H1 (cell line): ENCODE results near the gene KCNE4. TPM values are rescaled to one million over a fixed set of nuclear protein-coding genes. Genes with fewer than 3 reads are reported as not detected.

Experiments used
- CTCF ChIA-PET: fragments of 300-600 bp; sonication (Branson Sonifier 250); formaldehyde crosslinking; loops from one replicate; lab custom pipeline; 2021; ENCODE audit not compliant: partially characterized antibody; lab: Charles Lee
- POLR2A ChIA-PET: fragments of 300-600 bp; sonication (Branson Sonifier 250); formaldehyde crosslinking; loops from one replicate; lab custom pipeline; 2021; ENCODE audit warnings: inconsistent platforms; ENCODE audit not compliant: partially characterized antibody; lab: Charles Lee
- DNase-seq, 2 experiments: peaks; one replicate each; pipeline versions ENCODE4 v3.0.0 to v3.0.0-alpha.2; 2010 to 2022; ENCODE audit warnings: low spot score in 2 of 2, low read depth in 1 of 2, mixed read lengths in 1 of 2
- FAIRE-seq: peaks from 2 replicates; lab custom pipeline; 2011; peaks lifted over from hg19 to GRCh38; lab: Jason Lieb, UNC
- H2AFZ ChIP-seq: 2 replicates; pipeline ENCODE4 v1.8.1; 2012; ENCODE audit warnings: low read length, inconsistent platforms
- H2AK5ac ChIP-seq: 2 replicates; pipeline ENCODE4 v1.6.1; 2013; ENCODE audit warnings: low read depth, low read length
- H2BK120ac ChIP-seq: replicated peaks from 2 replicates; pipeline ENCODE3; 2013; ENCODE audit warnings: low read depth, low read length, inconsistent platforms
- H2BK12ac ChIP-seq: 2 replicates; pipeline ENCODE4 v1.6.1; 2013; ENCODE audit warnings: low read depth, low read length
- H2BK15ac ChIP-seq: 2 replicates; pipeline ENCODE4 v1.6.1; 2013; ENCODE audit warnings: low read length
- H2BK20ac ChIP-seq: 2 replicates; pipeline ENCODE4 v1.6.1; 2013; ENCODE audit warnings: low read length
- H2BK5ac ChIP-seq: 2 replicates; pipeline ENCODE4 v1.6.1; 2013; ENCODE audit warnings: low read depth, low read length
- H3K14ac ChIP-seq: 2 replicates; pipeline ENCODE4 v1.6.1; 2013; ENCODE audit warnings: inconsistent platforms; ENCODE audit not compliant: insufficient read length
- H3K18ac ChIP-seq: 2 replicates; pipeline ENCODE4 v1.6.1; 2013; ENCODE audit warnings: low read length; ENCODE audit errors: extremely low read depth
- H3K23ac ChIP-seq: 2 replicates; pipeline ENCODE4 v1.6.1; 2013; ENCODE audit warnings: inconsistent platforms; ENCODE audit not compliant: insufficient read length
- H3K23me2 ChIP-seq: 2 replicates; pipeline ENCODE4 v1.6.1; 2013; ENCODE audit warnings: low read depth, low read length
- H3K27ac ChIP-seq: 2 replicates; pipeline ENCODE4 v1.6.1; 2011; ENCODE audit warnings: low read depth, low read length, inconsistent platforms
- H3K27me3 ChIP-seq, 4 experiments: replicated peaks in 1 of 4; 1 replicate in 1 of 4; 2 replicates in 3 of 4; pipeline versions ENCODE4 v1.6.1 to v1.8.1; 2011 to 2013; ENCODE audit warnings: low read length in 3 of 4, mild to moderate bottlenecking in 3 of 4, inconsistent platforms in 2 of 4, mixed read lengths in 2 of 4, moderate library complexity in 1 of 4; ENCODE audit not compliant: control insufficient read depth in 3 of 4, insufficient read depth in 3 of 4; ENCODE audit errors: extremely low read depth in 1 of 4
- H3K36me3 ChIP-seq, 4 experiments: 2 replicates each; pipeline versions ENCODE4 v1.6.1 to v1.8.1; 2011 to 2013; ENCODE audit warnings: mild to moderate bottlenecking in 4 of 4, low read length in 3 of 4, moderate library complexity in 2 of 4, control low read depth in 1 of 4, inconsistent platforms in 1 of 4; ENCODE audit not compliant: insufficient read depth in 4 of 4, control insufficient read depth in 2 of 4
- H3K4ac ChIP-seq: replicated peaks from 2 replicates; pipeline ENCODE3; 2013; ENCODE audit warnings: low read length, low read depth, mixed read lengths, inconsistent platforms; ENCODE audit not compliant: insufficient read length
- H3K4me1 ChIP-seq, 4 experiments: replicated peaks in 1 of 4; 1 replicate in 1 of 4; 2 replicates in 3 of 4; pipeline versions ENCODE4 v1.6.1 to v1.8.1; 2011 to 2013; ENCODE audit warnings: low read length in 3 of 4, inconsistent platforms in 2 of 4, mixed read lengths in 1 of 4; ENCODE audit not compliant: insufficient read depth in 4 of 4, control insufficient read depth in 3 of 4
- H3K4me2 ChIP-seq, 2 experiments: 2 replicates each; pipeline versions ENCODE4 v1.6.1 to v1.8.1; 2011 to 2013; ENCODE audit warnings: low read depth in 2 of 2, low read length in 2 of 2, control low read depth in 1 of 2, inconsistent platforms in 1 of 2, mild to moderate bottlenecking in 1 of 2; ENCODE audit not compliant: insufficient read depth in 1 of 2
- H3K4me3 ChIP-seq, 4 experiments: fragments of 200-600, 300-600 bp in 1 of 4; sonication (generic), shearing (Covaris generic), sonication (Bioruptor Twin) in 1 of 4; 2 replicates each; pipeline versions ENCODE4 v1.5.1 to v1.8.1; 2011 to 2016; ENCODE audit warnings: low read length in 4 of 4, low read depth in 3 of 4, control low read depth in 2 of 4, inconsistent platforms in 2 of 4, mild to moderate bottlenecking in 2 of 4, mixed read lengths in 1 of 4, moderate library complexity in 1 of 4; ENCODE audit not compliant: insufficient read depth in 2 of 4; ENCODE audit errors: extremely low read depth in 1 of 4
- H3K56ac ChIP-seq: replicated peaks from 2 replicates; pipeline ENCODE3; 2013; ENCODE audit warnings: low read depth, mild to moderate bottlenecking, mixed read lengths, low read length, inconsistent platforms; ENCODE audit not compliant: insufficient read length
- H3K79me1 ChIP-seq: 2 replicates; pipeline ENCODE4 v1.6.1; 2013; ENCODE audit warnings: low read depth, low read length, control low read depth
- H3K79me2 ChIP-seq, 2 experiments: 2 replicates each; pipeline versions ENCODE4 v1.6.1 to v1.8.1; 2012 to 2013; ENCODE audit warnings: low read length in 2 of 2, mild to moderate bottlenecking in 2 of 2, inconsistent platforms in 1 of 2; ENCODE audit not compliant: insufficient read depth in 2 of 2, control insufficient read depth in 1 of 2
- H3K9ac ChIP-seq, 4 experiments: replicated peaks in 1 of 4; 1 replicate in 1 of 4; 2 replicates in 3 of 4; pipeline versions ENCODE4 v1.6.1 to v1.8.1; 2011 to 2013; ENCODE audit warnings: low read depth in 3 of 4, low read length in 3 of 4, control low read depth in 2 of 4, mild to moderate bottlenecking in 2 of 4, moderate library complexity in 2 of 4, inconsistent platforms in 1 of 4; ENCODE audit errors: extremely low read depth in 1 of 4
- H3K9me3 ChIP-seq, 2 experiments: 2 replicates each; pipeline versions ENCODE4 v1.6.1 to v1.8.1; 2012 to 2013; ENCODE audit warnings: mild to moderate bottlenecking in 2 of 2, moderate library complexity in 2 of 2, control low read depth in 1 of 2, inconsistent platforms in 1 of 2, low read depth in 1 of 2, low read length in 1 of 2, mixed read lengths in 1 of 2; ENCODE audit not compliant: insufficient read depth in 2 of 2
- H4K20me1 ChIP-seq, 2 experiments: replicated peaks in 1 of 2; 2 replicates each; pipeline versions ENCODE3 to v1.8.1; 2011 to 2013; ENCODE audit warnings: inconsistent platforms in 2 of 2, low read length in 2 of 2, mild to moderate bottlenecking in 1 of 2; ENCODE audit not compliant: insufficient read depth in 2 of 2, control insufficient read depth in 1 of 2
- H4K5ac ChIP-seq: 2 replicates; pipeline ENCODE4 v1.6.1; 2013; ENCODE audit warnings: low read length, low read depth, mixed read lengths, inconsistent platforms; ENCODE audit not compliant: insufficient read length
- H4K8ac ChIP-seq: 2 replicates; pipeline ENCODE4 v1.8.0; 2013; ENCODE audit warnings: mild to moderate bottlenecking, moderate library complexity, low read length, inconsistent platforms; ENCODE audit not compliant: insufficient read depth; ENCODE audit errors: extremely low read depth
- H4K91ac ChIP-seq: replicated peaks from 2 replicates; pipeline ENCODE3; 2013; ENCODE audit warnings: low read length, mixed read lengths, inconsistent platforms; ENCODE audit not compliant: insufficient read length
- ATF3 ChIP-seq: IDR thresholded peaks from 2 replicates; pipeline ENCODE4 v1.6.1; 2011; ENCODE audit warnings: low read depth, mild to moderate bottlenecking, low read length; ENCODE audit not compliant: insufficient read depth
- CBX5 ChIP-seq: fragments of 300-800, 300-1000 bp; sonication (generic); IDR thresholded peaks from 2 replicates; pipeline ENCODE4 v1.7.1; 2016; ENCODE audit warnings: antibody characterized with exemption, low read length, low read depth
- CTCF ChIP-seq, 3 experiments: IDR thresholded peaks; 1 replicate in 2 of 3; 2 replicates in 1 of 3; pipeline versions ENCODE4 v1.5.1 to v1.6.1; 2011; ENCODE audit warnings: low read length in 3 of 3, mild to moderate bottlenecking in 3 of 3, inconsistent platforms in 2 of 3, low read depth in 1 of 3, moderate library complexity in 1 of 3; ENCODE audit not compliant: insufficient read depth in 1 of 3; ENCODE audit errors: control extremely low read depth in 1 of 3
- GABPA ChIP-seq: IDR thresholded peaks from 2 replicates; pipeline ENCODE4 v1.6.1; 2011; ENCODE audit warnings: mild to moderate bottlenecking, low read length, moderate library complexity, borderline replicate concordance; ENCODE audit not compliant: insufficient read depth
- JUN ChIP-seq: IDR thresholded peaks from 2 replicates; pipeline ENCODE4 v1.6.1; 2011; ENCODE audit warnings: low read depth, mild to moderate bottlenecking, improper control_type of control experiment, low read length
- KDM1A ChIP-seq: fragments of 200-600, 300-600 bp; sonication (generic); IDR thresholded peaks from 2 replicates; pipeline ENCODE4 v1.7.1; 2016; ENCODE audit warnings: mild to moderate bottlenecking, low read length, borderline replicate concordance
- KDM5A ChIP-seq: fragments of 200-600 bp; IDR thresholded peaks from 2 replicates; pipeline ENCODE4 v1.7.1; 2012; ENCODE audit warnings: mild to moderate bottlenecking, low read length, inconsistent platforms, mixed read lengths
- RNF2 ChIP-seq: fragments of 200-900, 300-1000 bp; sonication (generic); IDR thresholded peaks from 2 replicates; pipeline ENCODE4 v1.7.1; 2016; ENCODE audit warnings: borderline replicate concordance, low read depth, mild to moderate bottlenecking, antibody characterized with exemption, low read length; ENCODE audit not compliant: poor library complexity, severe bottlenecking; ENCODE audit errors: missing control alignments
- SUZ12 ChIP-seq: fragments of 200-600 bp; sonication (generic); IDR thresholded peaks from 2 replicates; pipeline ENCODE4 v1.6.1; 2012; ENCODE audit warnings: mild to moderate bottlenecking, inconsistent platforms, low read length, moderate library complexity, mixed read lengths
- WGBS, 2 experiments: shearing (Covaris generic) in 1 of 2; methylation state at CpG; one replicate each; pipeline versions ENCODE4 v1.1.6 to v1.1.7; 2013 to 2015; ENCODE audit warnings: low lambda C conversion rate in 2 of 2, mixed read lengths in 2 of 2, inconsistent platforms in 1 of 2, low coverage in 1 of 2, missing lambda C conversion rate in 1 of 2; ENCODE audit not compliant: insufficient replicate concordance in 2 of 2, insufficient coverage in 1 of 2, insufficient read length in 1 of 2; ENCODE audit errors: extremely low coverage in 1 of 2, missing lambda C conversion rate in 1 of 2; 5-methylcytosine and 5-hydroxymethylcytosine counted together
- polyA plus RNA-seq, 7 experiments: library from polyadenylated mRNA; depleted of rRNA in 3 of 7; stranded (reverse) in 5 of 7; unstranded in 2 of 7; fragments of >200 nt in 5 of 7; fragments of 200-250 nt in 2 of 7; gene quantifications; 1 replicate in 5 of 7; 2 replicates in 1 of 7; 4 replicates in 1 of 7; pipeline versions ENCODE4 v1.2.1 to v1.2.3, GENCODE V29; 2011 to 2013; ENCODE audit warnings: missing spikeins in 2 of 7, mixed read lengths in 2 of 7
- total RNA-seq: library from RNA; stranded (reverse); fragmentation: NEBNext Ultra II Directional; extraction: Animal tissue kit (Norgen Biotek cat#: 25700); gene quantifications from 2 replicates; pipeline ENCODE4 v1.2.1, GENCODE V29; 2021

The KCNE4 gene
- total and polyA plus RNA-seq, 2 of the 8 experiments (the other 6 are each of a cell fraction or from before 2014, with no cell fraction given): 0.08 to 0.09 TPM

DNA sequence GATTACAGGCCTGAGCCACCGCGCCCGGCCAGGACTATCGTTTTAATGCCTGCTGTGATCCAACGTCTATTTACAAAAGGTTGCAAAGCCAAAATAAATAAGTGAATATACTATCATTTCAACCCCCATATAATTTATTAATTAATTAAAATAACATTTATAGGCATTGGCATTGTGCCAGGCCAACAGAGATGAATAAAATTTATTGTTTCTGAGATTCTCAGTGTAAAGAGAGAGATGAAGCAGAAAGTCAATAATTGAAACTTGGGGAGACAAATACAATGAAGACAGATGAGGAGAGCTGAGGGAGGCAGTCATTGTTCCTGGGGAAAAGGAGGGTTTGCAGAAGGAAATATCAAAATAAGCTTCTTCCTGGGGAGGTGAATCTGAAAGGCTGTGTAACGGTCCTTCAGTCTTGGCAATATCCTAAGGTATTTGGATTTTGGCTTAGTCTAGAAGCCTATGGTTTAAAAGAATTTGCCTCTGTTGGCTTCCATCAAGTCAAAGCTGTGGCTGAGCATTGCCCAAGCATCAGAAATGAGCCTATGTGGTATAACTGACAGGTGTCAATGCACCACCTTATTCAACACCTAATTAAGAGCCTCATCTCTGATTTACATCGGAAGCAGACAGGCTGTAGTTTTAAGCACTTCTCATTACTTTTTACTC lies 31.5 kb downstream of the KCNE4 start:
- no peak overlapping the region for H3K18ac ChIP-seq
- WGBS, 2 experiments: 77% methylated on average over 7 of the region's 7 CpGs; no CpG with 5 or more reads in 1 of the 2 experiments
- no peak overlapping the region for H3K4me3 ChIP-seq
- no peak overlapping the region for H3K23ac ChIP-seq
- no peak overlapping the region for H3K4me2 ChIP-seq
- no peak overlapping the region for H2BK5ac ChIP-seq
- H3K14ac ChIP-seq: no peak overlapping the region
- H2BK12ac ChIP-seq: no peak overlapping the region
- FAIRE-seq: no peak
- H3K27me3 ChIP-seq: no peaks in the 10 kb centered on the region
- no peaks in the 10 kb centered on the region for H3K23me2 ChIP-seq
- H4K5ac ChIP-seq: no peak overlapping the region
- no peak overlapping the region for H2AFZ ChIP-seq
- no peak overlapping the region for H3K9ac ChIP-seq
- H3K9me3 ChIP-seq: no peaks in the 10 kb centered on the region
- ChIA-PET CTCF (interaction anchor here (1.0 kb wide), 1 partner anchor 18 kb away, joined by 3 read pairs; no protein-coding TSS in a partner anchor), POLR2A (no interaction called here)
- H3K36me3 ChIP-seq: no peaks in the 10 kb centered on the region
- H4K91ac ChIP-seq: no peak overlapping the region
- H4K20me1 ChIP-seq: no peaks in the 10 kb centered on the region
- H2AK5ac ChIP-seq: no peak overlapping the region
- H2BK120ac ChIP-seq: no peak overlapping the region
- peaks cover 0 to 3% (median 0%) of the 10 kb centered on the region in 4 experiments; a peak in 1 of 7 replicates for H3K4me1 ChIP-seq
- no peak overlapping the region for H3K27ac ChIP-seq
- H3K79me1 ChIP-seq: no peaks in the 10 kb centered on the region
- H3K79me2 ChIP-seq: no peaks in the 10 kb centered on the region
- H2BK20ac ChIP-seq: no peak overlapping the region
- H4K8ac ChIP-seq: no peak overlapping the region
- H3K4ac ChIP-seq: no peak overlapping the region
- DNase-seq: no peak
- no peak overlapping the region for H3K56ac ChIP-seq
- H2BK15ac ChIP-seq: no peak overlapping the region
- TF ChIP-seq CTCF (IDR thresholded peaks at IDR 0.05; ENCODE audit: control extremely low read depth in 1 of 3, insufficient read depth in 1 of 3, low read depth in 1 of 3, low read length in 3 of 3): no peak
- TF ChIP-seq CBX5: no peak
- no peak for TF ChIP-seq SUZ12
- TF ChIP-seq KDM5A: no peak
- TF ChIP-seq ATF3: no peak
- no peak for TF ChIP-seq GABPA
- no peak for TF ChIP-seq KDM1A
- no peak for TF ChIP-seq RNF2
- TF ChIP-seq JUN: no peak
